Measurements from ENCODE around the gene CRYBG2.

CRYBG2 gene

GRCh38 chr1:26370591-26371382 is 16.9 kb upstream of the CRYBG2 start:
- DNase-seq: no peak

- DNase-seq: no peak
Observed at GRCh38 chr1:26368486-26368885, 14.6 kb upstream of the CRYBG2 start.

GRCh38 chr1:26368006-26368405 is 14.1 kb upstream of the CRYBG2 start:
- DNase-seq: no peak

GRCh38 chr1:26367441-26367840 is 13.5 kb upstream of the CRYBG2 start:
- DNase-seq: no peak

GRCh38 chr1:26364956-26365355 is 11.0 kb upstream of the CRYBG2 start:
- no peak for DNase-seq

- DNase-seq: peak; percentile 39
Observed at GRCh38 chr1:26363549-26364448, 9.9 kb upstream of the CRYBG2 start.

- DNase-seq: no peak
Observed at GRCh38 chr1:26362331-26362730, 8.4 kb upstream of the CRYBG2 start.

GRCh38 chr1:26361605-26362122 is 7.7 kb upstream of the CRYBG2 start:
- DNase-seq: no peak

- DNase-seq: no peak
Observed at GRCh38 chr1:26360807-26361604, 7.1 kb upstream of the CRYBG2 start.

- DNase-seq: no peak
Observed at GRCh38 chr1:26359981-26360806, 6.3 kb upstream of the CRYBG2 start.

- DNase-seq: no peak
Observed at GRCh38 chr1:26358411-26359384, 4.8 kb upstream of the CRYBG2 start.

- no peak for DNase-seq
Observed at GRCh38 chr1:26357121-26357602, 3.2 kb upstream of the CRYBG2 start.

GRCh38 chr1:26356106-26356505 is 2.2 kb upstream of the CRYBG2 start:
- DNase-seq: no peak

- no peak for DNase-seq
Observed at GRCh38 chr1:26354972-26355371, 1.0 kb upstream of the CRYBG2 start.

- DNase-seq: peak; percentile 22
Observed at GRCh38 chr1:26353210-26353859, 595 bp downstream of the CRYBG2 start.

GRCh38 chr1:26352338-26352679 is 1.6 kb downstream of the CRYBG2 start:
- DNase-seq: no peak

GRCh38 chr1:26351590-26352337 is 2.2 kb downstream of the CRYBG2 start:
- no peak for DNase-seq

- DNase-seq: no peak
Observed at GRCh38 chr1:26350701-26351589, 3.0 kb downstream of the CRYBG2 start.
